T-cell (primary cell): Measurements from ENCODE around the gene OR2A42. TPM values are rescaled to one million over a fixed set of nuclear protein-coding genes. Genes with fewer than 3 reads are reported as not detected.
A peak's percentile ranks its signal among the peaks of the same experiment; 100 is the strongest.
"Not testable (repeated sequence)": the region's sequence is repeated elsewhere in the genome, so short reads cannot be mapped to it uniquely, and the experiment has no call there.

Experiments used
- ATAC-seq, 4 experiments: fragments of 200-7000 bp in 3 of 4; fragments of 150-1000 bp in 1 of 4; cut with Tn5 transposase; replicated peaks in 1 of 4; 1 replicate in 3 of 4; 2 replicates in 1 of 4; pipeline ENCODE4 v1.10.0; 2021; ENCODE audit warnings: moderate library complexity in 3 of 4, mild to moderate bottlenecking in 2 of 4, moderate number of reproducible peaks in 1 of 4
- CTCF ChIA-PET, 2 donors: fragments of 300-600 bp; sonication (Branson Sonifier 250); formaldehyde crosslinking; loops; one replicate each; lab custom pipeline; 2022; ENCODE audit warnings: antibody characterized with exemption in 2 of 2; lab: Charles Lee
- POLR2A ChIA-PET, 2 donors: fragments of 300-600 bp; sonication (Branson Sonifier 250); formaldehyde crosslinking; loops; one replicate each; lab custom pipeline; 2022; ENCODE audit warnings: antibody characterized with exemption in 2 of 2; lab: Charles Lee
- DNase-seq, 35 experiments: peaks; one replicate each; pipeline versions ENCODE4 v3.0.0 to v3.0.0-alpha.2; 2013 to 2023
- H3K27ac ChIP-seq: one replicate; pipeline ENCODE4 v1.5.1; 2013; ENCODE audit warnings: low read length
- H3K27me3 ChIP-seq, 2 experiments: replicated peaks in 1 of 2; 1 replicate in 1 of 2; 2 replicates in 1 of 2; pipeline versions ENCODE4 v1.6.1 to v1.7.0; 2013; ENCODE audit warnings: low read length in 1 of 2, mixed read lengths in 1 of 2; ENCODE audit not compliant: control insufficient read depth in 2 of 2, insufficient read depth in 2 of 2; ENCODE audit errors: extremely low read depth in 1 of 2
- H3K36me3 ChIP-seq, 2 donors: 1 replicate in 1 of 2; 2 replicates in 1 of 2; pipeline versions ENCODE4 v1.6.1 to v1.7.0; 2013; ENCODE audit warnings: low read length in 1 of 2; ENCODE audit not compliant: control insufficient read depth in 2 of 2, insufficient read depth in 1 of 2; ENCODE audit errors: extremely low read depth in 1 of 2
- H3K4me1 ChIP-seq, 2 experiments: 1 replicate in 1 of 2; 2 replicates in 1 of 2; pipeline versions ENCODE4 v1.6.1 to v1.7.0; 2013; ENCODE audit warnings: low read length in 2 of 2, mixed read lengths in 1 of 2; ENCODE audit not compliant: insufficient read depth in 2 of 2, control insufficient read depth in 1 of 2; ENCODE audit errors: extremely low read depth in 1 of 2
- H3K4me3 ChIP-seq, 2 donors: 1 replicate in 1 of 2; 2 replicates in 1 of 2; pipeline versions ENCODE4 v1.5.1 to v1.7.0; 2013; ENCODE audit warnings: mild to moderate bottlenecking in 2 of 2, low read length in 1 of 2, moderate library complexity in 1 of 2; ENCODE audit not compliant: control insufficient read depth in 1 of 2; ENCODE audit errors: extremely low read depth in 1 of 2
- H3K9me3 ChIP-seq: 2 replicates; pipeline ENCODE4 v1.7.0; 2013
- H3K27ac Mint-ChIP-seq, 2 donors: one replicate each; pipeline ENCODE4 v1.8.0; 2020 to 2021; ENCODE audit warnings: mild to moderate bottlenecking in 2 of 2, mixed read lengths in 2 of 2
- H3K27me3 Mint-ChIP-seq, 2 donors: one replicate each; pipeline ENCODE4 v1.8.0; 2021 to 2022; ENCODE audit warnings: mixed read lengths in 2 of 2
- H3K36me3 Mint-ChIP-seq: one replicate; pipeline ENCODE4 v1.8.0; 2021; ENCODE audit warnings: mixed read lengths
- H3K4me1 Mint-ChIP-seq, 3 donors: one replicate each; pipeline ENCODE4 v1.8.0; 2020 to 2022; ENCODE audit warnings: mixed read lengths in 3 of 3, mild to moderate bottlenecking in 1 of 3
- H3K4me3 Mint-ChIP-seq, 3 donors: one replicate each; pipeline ENCODE4 v1.8.0; 2020 to 2022; ENCODE audit warnings: mild to moderate bottlenecking in 3 of 3, mixed read lengths in 3 of 3, moderate library complexity in 3 of 3
- H3K9me3 Mint-ChIP-seq, 3 donors: one replicate each; pipeline ENCODE4 v1.8.0; 2020 to 2022; ENCODE audit warnings: mixed read lengths in 3 of 3
- WGBS: methylation state at CpG from one replicate; pipeline ENCODE4 v1.1.5; 2013; ENCODE audit warnings: missing lambda C conversion rate; ENCODE audit not compliant: insufficient coverage; 5-methylcytosine and 5-hydroxymethylcytosine counted together
- total RNA-seq, 35 experiments: library from RNA in 6 of 35; stranded (reverse) in 6 of 35; fragments of 120-200 nt in 1 of 35; gene quantifications; one replicate each; pipeline versions ENCODE4 v1.2.1 to v1.2.4 and lab custom pipeline; 2013 to 2026

Gene OR2A42
- total RNA-seq, 5 donors from 2014 or later (not counting 1 experiment from before 2014, with no cell fraction given) = 0.09 to 0.13 TPM; not detected in 3

DNA sequence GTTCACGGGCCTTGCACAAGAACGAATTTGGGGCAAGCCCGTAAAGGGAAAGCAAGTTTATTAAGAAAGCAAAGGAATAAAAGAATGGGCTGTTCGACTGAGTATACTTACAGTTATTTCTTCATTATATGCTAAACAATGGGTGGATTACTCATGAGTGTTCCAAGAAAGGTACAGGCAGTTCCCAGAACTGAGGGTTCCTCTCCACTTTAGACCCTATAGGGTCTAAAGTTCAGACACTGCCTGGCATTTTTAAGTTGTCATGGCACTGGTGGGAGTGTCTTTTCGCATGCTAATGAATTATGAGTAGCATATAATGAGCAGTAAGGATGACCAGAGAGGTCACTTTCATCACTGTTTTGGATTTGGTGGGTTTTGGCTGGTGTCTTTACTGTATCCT, 34.1 kb downstream of the OR2A42 start:
- H3K4me1 Mint-ChIP-seq, POLR2A ChIA-PET, CTCF ChIA-PET, ATAC-seq, H3K36me3 ChIP-seq, H3K9me3 Mint-ChIP-seq, H3K4me3 ChIP-seq, H3K27ac Mint-ChIP-seq, H3K27me3 Mint-ChIP-seq, DNase-seq, H3K9me3 ChIP-seq, H3K4me3 Mint-ChIP-seq, H3K4me1 ChIP-seq, H3K27ac ChIP-seq, H3K27me3 ChIP-seq, H3K36me3 Mint-ChIP-seq: not testable (repeated sequence)
- no CpG with 5 or more reads among the region's 5 CpGs for WGBS

DNA sequence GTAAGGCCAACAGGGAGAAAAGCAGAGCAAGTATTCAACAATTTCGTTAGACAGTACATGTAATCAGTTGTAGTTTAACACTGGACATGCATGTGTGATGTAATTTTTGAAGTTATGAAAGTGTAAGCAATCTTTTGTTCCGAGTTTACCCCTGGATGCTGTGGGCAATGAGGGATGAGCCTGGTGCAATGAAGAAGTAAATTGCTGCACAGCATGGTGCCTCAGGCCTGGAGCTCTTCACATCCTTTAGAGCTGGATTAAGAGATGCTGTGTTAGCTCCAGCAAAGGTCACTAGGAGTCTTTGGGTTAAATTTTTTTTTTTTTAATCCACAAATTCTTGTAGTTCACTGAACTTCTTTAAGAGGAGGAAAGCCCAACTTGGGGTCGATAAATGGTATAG, 36.3 kb downstream of the OR2A42 start:
- H3K4me1 Mint-ChIP-seq, H3K27me3 ChIP-seq, POLR2A ChIA-PET, H3K4me1 ChIP-seq, H3K36me3 Mint-ChIP-seq, H3K9me3 Mint-ChIP-seq, H3K9me3 ChIP-seq, ATAC-seq, H3K4me3 ChIP-seq, H3K36me3 ChIP-seq, H3K27me3 Mint-ChIP-seq, CTCF ChIA-PET, H3K27ac Mint-ChIP-seq, DNase-seq, H3K27ac ChIP-seq, H3K4me3 Mint-ChIP-seq: not testable (repeated sequence)
- WGBS = no CpG with 5 or more reads among the region's 3 CpGs

DNA sequence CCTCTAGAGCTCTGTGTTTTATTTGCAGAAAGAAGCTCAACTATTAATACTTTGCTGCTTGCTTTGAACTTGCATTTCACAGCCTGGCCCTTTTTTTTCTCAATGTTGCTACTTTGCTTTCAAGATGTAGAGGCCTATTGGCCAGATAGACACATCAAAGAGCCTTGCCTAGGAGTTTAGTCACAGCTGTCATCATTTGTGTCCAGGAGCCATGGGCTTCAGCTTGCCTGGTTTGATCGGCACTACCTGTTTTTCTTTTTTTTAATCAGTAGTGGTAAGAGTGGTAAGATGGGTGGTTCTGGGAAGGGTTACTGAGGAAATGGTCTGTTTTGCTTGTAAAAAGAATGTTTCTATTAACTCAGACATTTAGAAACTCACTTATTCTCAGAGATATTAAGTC, 37.4 kb downstream of the OR2A42 start:
- H3K27me3 ChIP-seq, H3K4me3 Mint-ChIP-seq, H3K27ac ChIP-seq, H3K27ac Mint-ChIP-seq, H3K4me1 Mint-ChIP-seq, DNase-seq, H3K4me3 ChIP-seq, H3K4me1 ChIP-seq, H3K27me3 Mint-ChIP-seq, H3K9me3 ChIP-seq, H3K36me3 ChIP-seq, POLR2A ChIA-PET, CTCF ChIA-PET, H3K9me3 Mint-ChIP-seq, H3K36me3 Mint-ChIP-seq: not testable (repeated sequence)
- no CpG with 5 or more reads among the region's 1 CpG for WGBS
- ATAC-seq = peak; percentile 61 to 77 (median 69)

DNA sequence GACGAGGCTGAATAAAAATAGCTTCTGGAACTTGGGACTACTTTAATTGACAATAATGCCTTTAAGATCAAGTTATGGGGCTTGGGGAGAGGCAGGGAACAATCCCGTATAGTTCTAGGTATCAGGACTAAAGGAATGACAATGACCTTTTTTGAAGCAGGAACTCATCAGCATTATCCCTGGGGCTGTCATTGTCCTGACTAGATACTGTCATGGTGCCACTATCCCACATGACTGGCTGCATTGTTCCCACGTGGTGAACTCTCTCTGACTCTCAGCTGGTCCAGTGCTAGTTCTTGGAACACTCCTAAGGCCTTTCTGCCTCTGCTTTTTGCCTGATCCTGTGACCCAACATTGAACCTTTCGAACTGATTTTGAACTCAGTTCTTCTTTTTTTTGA, 40.5 kb downstream of the OR2A42 start:
- H3K27me3 ChIP-seq, H3K27me3 Mint-ChIP-seq, H3K4me3 Mint-ChIP-seq, H3K36me3 ChIP-seq, H3K9me3 ChIP-seq, H3K4me1 ChIP-seq, H3K9me3 Mint-ChIP-seq, POLR2A ChIA-PET, H3K27ac ChIP-seq, H3K36me3 Mint-ChIP-seq, CTCF ChIA-PET, H3K4me1 Mint-ChIP-seq, H3K27ac Mint-ChIP-seq, H3K4me3 ChIP-seq, DNase-seq, ATAC-seq: not testable (repeated sequence)
- no CpG with 5 or more reads among the region's 4 CpGs for WGBS

DNA sequence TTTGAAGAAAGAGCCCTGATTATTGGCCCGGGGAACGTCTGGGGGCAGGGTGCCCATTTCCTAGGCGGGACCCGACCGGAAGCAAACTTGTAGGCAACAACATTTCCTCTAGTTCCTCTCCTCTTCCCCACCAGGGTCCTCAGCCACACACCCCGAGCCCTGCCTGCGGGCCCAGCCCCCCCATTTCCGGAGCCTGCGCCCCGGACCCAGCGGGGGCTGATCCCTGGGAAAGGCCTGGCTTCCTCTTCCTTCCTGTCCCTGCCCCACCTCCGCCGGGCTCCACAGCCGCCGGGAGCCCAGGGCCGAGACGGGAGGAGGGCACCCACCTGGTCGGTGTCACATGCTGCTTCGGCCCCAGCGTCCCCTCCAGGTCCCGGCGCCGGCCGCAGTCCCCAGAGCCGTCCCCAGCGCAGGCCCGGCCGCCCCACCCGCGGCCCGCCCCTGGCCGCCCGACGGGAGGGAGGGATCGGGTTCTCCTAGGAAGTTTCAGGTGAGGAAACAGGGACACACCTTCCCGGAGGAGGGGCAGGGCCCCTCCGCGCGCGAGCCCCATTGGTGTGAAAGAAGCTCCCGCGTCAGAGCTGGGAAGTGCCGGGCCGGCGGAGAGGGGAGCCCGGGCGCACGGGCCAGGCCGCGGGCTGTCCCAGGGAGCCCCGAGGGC, 44.1 kb downstream of the OR2A42 start, which contains the start of gene ARHGEF35:
Gene ARHGEF35 (minus strand): TSS at position 622 of the 661 bp plus-strand sequence. CDS start 7,450 bp downstream, outside the sequence.
- H3K36me3 Mint-ChIP-seq, H3K9me3 Mint-ChIP-seq, H3K27me3 ChIP-seq, H3K9me3 ChIP-seq, H3K36me3 ChIP-seq, H3K4me1 Mint-ChIP-seq, H3K4me3 ChIP-seq, CTCF ChIA-PET, H3K4me1 ChIP-seq, POLR2A ChIA-PET, H3K27me3 Mint-ChIP-seq, H3K27ac ChIP-seq: not testable (repeated sequence)
- whole genome bisulfite sequencing = no CpG with 5 or more reads among the region's 51 CpGs
- DNase-seq = peak in 3 of 35 experiments; percentile 0 to 5 (median 3)
- ATAC-seq = peak; percentile 72 to 85 (median 78)
- Mint-ChIP-seq H3K27ac (peak within 1 kb of the TSS in 1 of 2 donors; percentile 34), H3K4me3 (peak within 1 kb of the TSS; percentile 31 to 36 (median 34))

DNA sequence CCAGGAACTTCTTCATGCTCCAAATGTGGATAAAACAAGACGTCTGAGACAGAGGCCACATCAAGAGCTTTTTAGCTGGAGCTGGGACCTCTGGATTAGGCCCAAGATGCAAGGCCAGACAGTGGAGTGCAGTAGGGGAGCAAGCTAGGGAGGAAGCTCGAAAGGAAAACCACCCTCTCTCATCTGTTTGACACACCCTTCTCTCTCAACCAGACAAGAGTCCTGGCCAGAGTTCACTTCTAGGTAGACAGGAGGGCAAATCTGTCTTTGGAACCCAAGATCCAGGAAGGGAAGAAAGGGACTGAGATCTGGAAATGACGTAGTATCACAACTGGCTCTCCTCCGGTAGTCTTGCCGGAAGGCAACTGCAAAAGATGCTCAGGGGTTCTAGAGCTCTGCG, 45.0 kb downstream of the OR2A42 start:
- H3K36me3 Mint-ChIP-seq, H3K9me3 ChIP-seq, H3K27ac Mint-ChIP-seq, H3K27me3 ChIP-seq, H3K4me3 Mint-ChIP-seq, H3K4me1 ChIP-seq, H3K27ac ChIP-seq, H3K4me1 Mint-ChIP-seq, CTCF ChIA-PET, H3K27me3 Mint-ChIP-seq, POLR2A ChIA-PET, H3K36me3 ChIP-seq, H3K9me3 Mint-ChIP-seq, H3K4me3 ChIP-seq, DNase-seq, ATAC-seq: not testable (repeated sequence)
- no CpG with 5 or more reads among the region's 6 CpGs for WGBS

DNA sequence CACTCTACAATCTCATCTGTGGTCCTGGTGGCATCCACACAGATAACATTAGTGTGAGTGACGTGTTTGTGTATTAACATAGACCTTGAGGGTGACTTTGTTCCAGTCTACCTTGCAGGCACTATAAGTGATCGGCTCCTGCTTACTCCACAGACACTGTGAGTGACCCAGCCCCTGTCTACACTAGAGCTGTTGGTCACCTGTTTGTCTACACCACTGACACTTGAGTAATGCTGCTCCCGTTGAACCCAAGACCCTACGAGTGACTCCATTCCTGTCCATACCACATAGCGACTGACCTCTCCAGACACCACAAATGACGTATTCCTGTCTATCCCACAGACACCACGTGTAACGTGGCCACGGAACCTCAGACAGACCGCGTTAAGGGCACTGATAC, 45.6 kb downstream of the OR2A42 start:
- POLR2A ChIA-PET, CTCF ChIA-PET, H3K27ac ChIP-seq, H3K9me3 ChIP-seq, H3K4me3 Mint-ChIP-seq, H3K36me3 Mint-ChIP-seq, H3K36me3 ChIP-seq, ATAC-seq, H3K9me3 Mint-ChIP-seq, DNase-seq, H3K27me3 ChIP-seq, H3K27ac Mint-ChIP-seq, H3K27me3 Mint-ChIP-seq, H3K4me3 ChIP-seq, H3K4me1 Mint-ChIP-seq, H3K4me1 ChIP-seq: not testable (repeated sequence)
- no CpG with 5 or more reads among the region's 11 CpGs for WGBS
